Astrocyte (in vitro differentiated cells and primary cell): Measurements from ENCODE around the gene MARK1. TPM values are rescaled to one million over a fixed set of nuclear protein-coding genes. Genes with fewer than 3 reads are reported as not detected.

Experiments
- DNase-seq: peaks from one replicate; pipeline ENCODE4 v3.0.0-alpha.2; 2010; ENCODE audit warnings: low read depth
- FAIRE-seq: peaks from 2 replicates; lab custom pipeline; 2011; peaks lifted over from hg19 to GRCh38; lab: Jason Lieb, UNC
- H2AFZ ChIP-seq: 2 replicates; pipeline ENCODE4 v1.6.0; 2012; ENCODE audit warnings: low read depth, low read length, inconsistent platforms
- H3K27ac ChIP-seq: 2 replicates; pipeline ENCODE4 v1.5.1; 2011; ENCODE audit warnings: low read depth, low read length, inconsistent platforms
- H3K27me3 ChIP-seq: 2 replicates; pipeline ENCODE4 v1.6.0; 2011; ENCODE audit warnings: low read length, inconsistent platforms; ENCODE audit not compliant: insufficient read depth
- H3K36me3 ChIP-seq: 2 replicates; pipeline ENCODE4 v1.5.1; 2011; ENCODE audit warnings: low read length, inconsistent platforms; ENCODE audit not compliant: insufficient read depth
- H3K4me1 ChIP-seq: 2 replicates; pipeline ENCODE4 v1.5.1; 2011; ENCODE audit warnings: low read length, inconsistent platforms; ENCODE audit not compliant: insufficient read depth
- H3K4me2 ChIP-seq: 2 replicates; pipeline ENCODE4 v1.6.0; 2012; ENCODE audit warnings: low read length, inconsistent platforms
- H3K4me3 ChIP-seq: 2 replicates; pipeline ENCODE4 v1.5.1; 2011; ENCODE audit warnings: low read depth, mild to moderate bottlenecking, low read length, inconsistent platforms; ENCODE audit not compliant: insufficient read depth
- H3K79me2 ChIP-seq: 2 replicates; pipeline ENCODE4 v1.6.0; 2012; ENCODE audit warnings: mild to moderate bottlenecking, low read length, inconsistent platforms; ENCODE audit not compliant: insufficient read depth
- H3K9ac ChIP-seq: 2 replicates; pipeline ENCODE4 v1.6.0; 2012; ENCODE audit warnings: mild to moderate bottlenecking, low read length, inconsistent platforms
- H3K9me3 ChIP-seq: 2 replicates; pipeline ENCODE4 v1.5.1; 2012; ENCODE audit warnings: low read depth, mild to moderate bottlenecking, low read length, inconsistent platforms; ENCODE audit not compliant: insufficient read depth
- H4K20me1 ChIP-seq: 2 replicates; pipeline ENCODE4 v1.6.0; 2012; ENCODE audit warnings: low read length, inconsistent platforms; ENCODE audit not compliant: insufficient read depth
- H3K27ac Mint-ChIP-seq: one replicate; pipeline ENCODE4 v1.8.0; 2021; ENCODE audit warnings: mild to moderate bottlenecking, mixed read lengths; ENCODE audit not compliant: unreplicated experiment
- H3K27me3 Mint-ChIP-seq: one replicate; pipeline ENCODE4 v1.8.0; 2021; ENCODE audit warnings: low read depth, mixed read lengths; ENCODE audit not compliant: unreplicated experiment
- H3K36me3 Mint-ChIP-seq: one replicate; pipeline ENCODE4 v1.8.0; 2021; ENCODE audit warnings: low read depth, mixed read lengths; ENCODE audit not compliant: unreplicated experiment
- H3K4me1 Mint-ChIP-seq: one replicate; pipeline ENCODE4 v1.8.0; 2021; ENCODE audit warnings: low read depth, mixed read lengths; ENCODE audit not compliant: unreplicated experiment
- H3K4me3 Mint-ChIP-seq: one replicate; pipeline ENCODE4 v1.8.0; 2021; ENCODE audit warnings: mild to moderate bottlenecking, moderate library complexity, mixed read lengths; ENCODE audit not compliant: unreplicated experiment
- H3K9me3 Mint-ChIP-seq: one replicate; pipeline ENCODE4 v1.8.0; 2021; ENCODE audit warnings: mild to moderate bottlenecking, mixed read lengths; ENCODE audit not compliant: unreplicated experiment
- CTCF ChIP-seq: IDR thresholded peaks from 2 replicates; pipeline ENCODE4 v1.5.1; 2011; ENCODE audit warnings: low read depth, mild to moderate bottlenecking, inconsistent platforms, low read length, moderate library complexity; ENCODE audit not compliant: insufficient read depth
- EZH2 ChIP-seq: IDR thresholded peaks from 2 replicates; pipeline ENCODE4 v1.6.1; 2012; ENCODE audit warnings: mild to moderate bottlenecking, low read length, inconsistent platforms; ENCODE audit not compliant: insufficient read depth
- total RNA-seq: library from RNA; stranded (reverse); gene quantifications from 2 replicates; pipeline ENCODE4 v1.2.1, GENCODE V29; 2021

MARK1 gene
- total RNA-seq, 1 donor from 2014 or later = 10.8 TPM

- Mint-ChIP-seq H3K27ac (no peak overlapping the region), H3K27me3 (peaks cover 38% of the 10 kb centered on the region), H3K9me3 (no peaks in the 10 kb centered on the region), H3K4me3 (peak overlapping the region; percentile 87), H3K36me3 (no peaks in the 10 kb centered on the region), H3K4me1 (no peaks in the 10 kb centered on the region)
- Histone ChIP-seq H3K36me3 (no peaks in the 10 kb centered on the region), H3K4me2 (peak overlapping the region; percentile 82), H3K9me3 (no peaks in the 10 kb centered on the region), H3K27me3 (peaks cover 23% of the 10 kb centered on the region), H4K20me1 (no peaks in the 10 kb centered on the region), H3K27ac (no peak overlapping the region), H3K9ac (no peak overlapping the region), H3K79me2 (no peaks in the 10 kb centered on the region), H3K4me1 (peaks cover 3% of the 10 kb centered on the region), H2AFZ (no peak overlapping the region), H3K4me3 (peak overlapping the region; percentile 47)
- no peak for TF ChIP-seq EZH2
- TF ChIP-seq CTCF = no peak
- FAIRE-seq (no peak), DNase-seq (no peak)
Measured at GRCh38 chr1:220689666-220690065, 161.7 kb downstream of the MARK1 start.

- H3K4me2 ChIP-seq = peak within 1 kb of the TSS; percentile 82
- peak within 1 kb of the TSS; percentile 47 for H3K4me3 ChIP-seq
- no peak within 1 kb of the TSS for H3K27ac ChIP-seq
- H3K4me3 Mint-ChIP-seq = peak within 1 kb of the TSS; percentile 87
- H3K9me3 Mint-ChIP-seq = no peaks in the 10 kb centered on the region
- TF ChIP-seq EZH2 = peak; percentile 64
- peak; percentile 69 for TF ChIP-seq CTCF
- H4K20me1 ChIP-seq = no peaks in the 10 kb centered on the region
- peak within 1 kb of the TSS; percentile 32 for H3K9ac ChIP-seq
- H3K27me3 Mint-ChIP-seq = peaks cover 38% of the 10 kb centered on the region
- H3K27me3 ChIP-seq = peaks cover 23% of the 10 kb centered on the region
- peak within 1 kb of the TSS; percentile 53 for H3K27ac Mint-ChIP-seq
- DNase-seq (peak; percentile 3), FAIRE-seq (no peak)
- no peaks in the 10 kb centered on the region for H3K79me2 ChIP-seq
- no peaks in the 10 kb centered on the region for H3K36me3 ChIP-seq
- no peaks in the 10 kb centered on the region for H3K4me1 Mint-ChIP-seq
- H3K9me3 ChIP-seq = no peaks in the 10 kb centered on the region
- peak within 1 kb of the TSS; percentile 89 for H2AFZ ChIP-seq
- no peaks in the 10 kb centered on the region for H3K36me3 Mint-ChIP-seq
- H3K4me1 ChIP-seq = peaks cover 3% of the 10 kb centered on the region
Measured at GRCh38 chr1:220690140-220691052, 162.5 kb downstream of the MARK1 start, which contains the start of gene C1orf115. Gene C1orf115 (plus strand): TSS chr1:220690363. CDS start chr1:220690403, 40 bp downstream.
